Transverse colon (tissue), 4 donors: ENCODE data around the gene ZNF189. TPM values are rescaled to one million over a fixed set of nuclear protein-coding genes. Genes with fewer than 3 reads are reported as not detected.
A peak's percentile ranks its signal among the peaks of the same experiment; 100 is the strongest.

Source experiments
- DNase-seq: peaks from one replicate; pipeline ENCODE4 v3.0.0-alpha.2; 2019
- H3K27ac ChIP-seq, 4 donors: fragments of 200-600 bp; sonication (generic); 2 replicates each; pipeline ENCODE4 v1.5.1; 2016 to 2018; ENCODE audit warnings: inconsistent platforms in 4 of 4
- H3K27me3 ChIP-seq: fragments of 200-600 bp; sonication (generic); 2 replicates; pipeline ENCODE4 v1.5.1; 2017; ENCODE audit warnings: inconsistent platforms
- H3K36me3 ChIP-seq, 4 donors: fragments of 200-600 bp; sonication (generic); 2 replicates each; pipeline ENCODE4 v1.5.1; 2017 to 2019; ENCODE audit warnings: inconsistent platforms in 4 of 4
- H3K4me1 ChIP-seq, 4 donors: fragments of 200-600 bp; sonication (generic); 2 replicates each; pipeline ENCODE4 v1.5.1; 2017 to 2020; ENCODE audit warnings: inconsistent platforms in 4 of 4
- H3K4me3 ChIP-seq, 4 donors: fragments of 200-600 bp; sonication (generic); 1 replicate in 1 of 4; 2 replicates in 3 of 4; pipeline versions ENCODE4 v1.5.1 to v1.6.1; 2017 to 2019; ENCODE audit warnings: inconsistent platforms in 4 of 4
- H3K9me3 ChIP-seq, 2 donors: fragments of 200-600 bp; sonication (generic); 2 replicates each; pipeline ENCODE4 v1.5.1; 2017 to 2019; ENCODE audit warnings: inconsistent platforms in 2 of 2
- EP300 ChIP-seq: sonication (generic); formaldehyde crosslinking; IDR thresholded peaks from one replicate; pipeline ENCODE4 v1.6.1; 2017; ENCODE audit warnings: antibody characterized with exemption, low read depth
- POLR2A ChIP-seq: fragments of 450-650 bp; IDR thresholded peaks from one replicate; pipeline ENCODE4 v1.6.1; 2016; ENCODE audit warnings: antibody characterized with exemption, mild to moderate bottlenecking, moderate library complexity
- POLR2AphosphoS5 ChIP-seq, 3 donors: sonication (generic); formaldehyde crosslinking; IDR thresholded peaks; one replicate each; pipeline ENCODE4 v1.6.1; 2016; ENCODE audit warnings: antibody characterized with exemption in 3 of 3
- WGBS, 2 donors: methylation state at CpG; one replicate each; pipeline ENCODE4 v1.1.5; 2018; ENCODE audit warnings: low coverage in 1 of 2; 5-methylcytosine and 5-hydroxymethylcytosine counted together
- in situ Hi-C, 4 donors: fragments of 200-750 bp; cut with MboI; loops; one replicate each; pipeline versions ENCODE4 v1.15.0 to v1.15.1; 2017; ENCODE audit warnings: low sequenced_read_pairs in 3 of 4, low pct_ligation_motif_present in 1 of 4, low pct_unique_long_range_greater_than_20kb in 1 of 4
- intact Hi-C: fragments of 100-400 bp; cut with DNase I; formaldehyde crosslinking; loops from one replicate; pipeline ENCODE4 v1.15.1; 2023; ENCODE audit warnings: low total_unique reads
- total RNA-seq, 4 donors: library from RNA; depleted of rRNA; stranded (reverse); fragments of >200 nt; gene quantifications; one replicate each; pipeline ENCODE4 v1.1.0, GENCODE V29; 2016
- TF ChIP-seq, protein P1 (sequence below), 5 experiments: fragments of 200-600 bp in 3 of 5; fragments of 450-650 bp in 2 of 5; sonication (generic) in 3 of 5; IDR thresholded peaks; 1 replicate in 2 of 5; 2 replicates in 3 of 5; pipeline ENCODE4 v1.5.1; 2016 to 2017; ENCODE audit warnings: antibody characterized with exemption in 5 of 5, inconsistent platforms in 3 of 5, mild to moderate bottlenecking in 2 of 5, moderate library complexity in 1 of 5

Gene ZNF189
- total RNA-seq, 4 donors from 2014 or later, result 5.6 to 21.3 (median 13.4) TPM

DNA sequence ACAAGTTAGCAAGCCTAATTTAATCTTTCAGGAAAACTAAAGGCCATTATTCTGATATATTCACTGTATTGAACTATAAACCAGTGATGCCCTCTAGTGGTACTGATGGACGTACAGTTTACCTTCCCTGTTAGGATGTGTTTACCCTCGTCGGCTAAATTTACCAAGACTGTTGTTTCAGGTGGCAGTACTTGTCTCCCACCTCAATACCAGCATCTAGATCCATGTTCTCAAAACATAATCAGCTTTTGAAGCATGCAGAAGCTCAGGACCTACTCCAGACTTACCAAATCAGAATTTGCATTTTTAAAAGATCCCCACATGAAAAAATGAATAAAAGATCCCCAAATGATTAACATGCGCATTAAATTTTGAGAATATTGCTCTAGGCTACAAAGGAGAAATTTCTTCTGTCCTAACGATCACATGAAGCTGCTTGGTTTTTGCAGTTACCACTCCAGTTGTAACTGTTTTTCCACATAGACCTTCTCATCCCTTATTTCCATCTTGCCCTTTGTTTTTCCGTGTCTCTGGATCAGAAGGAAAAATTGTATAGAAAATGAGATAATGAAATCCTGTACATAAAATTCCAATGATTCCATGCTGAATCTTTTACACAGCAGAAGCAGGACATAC, 10.7 kb upstream of the ZNF189 start:
- no peak for TF ChIP-seq POLR2AphosphoS5 (IDR thresholded peaks at IDR 0.05)
- TF ChIP-seq, protein P1, sequence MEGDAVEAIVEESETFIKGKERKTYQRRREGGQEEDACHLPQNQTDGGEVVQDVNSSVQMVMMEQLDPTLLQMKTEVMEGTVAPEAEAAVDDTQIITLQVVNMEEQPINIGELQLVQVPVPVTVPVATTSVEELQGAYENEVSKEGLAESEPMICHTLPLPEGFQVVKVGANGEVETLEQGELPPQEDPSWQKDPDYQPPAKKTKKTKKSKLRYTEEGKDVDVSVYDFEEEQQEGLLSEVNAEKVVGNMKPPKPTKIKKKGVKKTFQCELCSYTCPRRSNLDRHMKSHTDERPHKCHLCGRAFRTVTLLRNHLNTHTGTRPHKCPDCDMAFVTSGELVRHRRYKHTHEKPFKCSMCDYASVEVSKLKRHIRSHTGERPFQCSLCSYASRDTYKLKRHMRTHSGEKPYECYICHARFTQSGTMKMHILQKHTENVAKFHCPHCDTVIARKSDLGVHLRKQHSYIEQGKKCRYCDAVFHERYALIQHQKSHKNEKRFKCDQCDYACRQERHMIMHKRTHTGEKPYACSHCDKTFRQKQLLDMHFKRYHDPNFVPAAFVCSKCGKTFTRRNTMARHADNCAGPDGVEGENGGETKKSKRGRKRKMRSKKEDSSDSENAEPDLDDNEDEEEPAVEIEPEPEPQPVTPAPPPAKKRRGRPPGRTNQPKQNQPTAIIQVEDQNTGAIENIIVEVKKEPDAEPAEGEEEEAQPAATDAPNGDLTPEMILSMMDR (IDR thresholded peaks at IDR 0.05), result peak; percentile 39 to 58 (median 44)
- DNase-seq, result no peak
- Histone ChIP-seq H3K27ac (no peak overlapping the region), H3K4me1 (peaks cover 0 to 3% (median 0%) of the 10 kb centered on the region in 4 donors), H3K27me3 (no peaks in the 10 kb centered on the region), H3K36me3 (peaks cover 0 to 20% (median 0%) of the 10 kb centered on the region in 4 donors), H3K4me3 (no peak overlapping the region), H3K9me3 (peaks cover 8 to 11% of the 10 kb centered on the region in 2 donors)
- in situ Hi-C loops, result no loop called here
- intact Hi-C loops, result no loop called here
- 52 to 67% methylated on average over 4 to 6 of the region's 6 CpGs for WGBS, 2 donors

DNA sequence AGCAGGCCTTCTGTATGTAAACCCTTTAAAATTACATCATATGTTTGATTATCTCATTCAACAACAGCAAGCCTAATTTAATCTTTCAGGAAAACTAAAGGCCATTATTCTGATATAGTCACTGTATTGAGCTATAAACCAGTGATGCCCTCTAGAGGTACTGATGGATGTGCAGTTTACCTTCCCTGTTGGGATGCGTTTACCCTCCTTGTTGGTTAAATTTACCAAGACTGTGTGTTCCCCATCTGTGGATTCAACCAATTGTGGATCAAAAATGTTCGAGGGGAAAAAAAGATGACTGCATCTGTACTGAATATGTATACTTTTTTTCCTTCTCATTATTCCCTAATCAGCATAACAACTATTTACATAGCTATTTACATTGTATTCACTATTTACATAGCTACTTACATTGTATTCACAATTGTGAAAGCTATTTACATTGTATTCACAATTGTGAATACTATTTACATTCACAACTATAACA, 10.1 kb upstream of the ZNF189 start:
- H3K27ac ChIP-seq, result no peak overlapping the region
- no peaks in the 10 kb centered on the region for H3K27me3 ChIP-seq
- in situ Hi-C loops, result no loop called here

DNA sequence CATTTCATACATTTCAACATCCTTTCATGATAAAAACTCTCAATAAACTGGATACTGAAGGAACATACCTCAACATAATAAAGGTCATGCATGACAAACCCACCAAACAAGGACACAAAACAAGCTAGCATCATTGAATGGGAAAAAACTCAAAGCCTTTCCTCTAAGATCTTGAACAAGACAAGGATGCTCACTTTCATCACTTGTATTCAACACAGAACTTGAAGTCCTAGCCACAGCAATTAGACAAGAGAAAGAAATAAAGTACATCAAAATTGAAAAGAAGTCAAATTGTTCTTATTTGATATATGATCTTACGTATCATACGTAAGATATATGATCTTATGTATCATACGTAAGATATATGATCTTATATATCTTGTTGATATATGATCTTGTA, 5.5 kb upstream of the ZNF189 start:
- 93 to 97% methylated on average over 3 of the region's 3 CpGs for whole genome bisulfite sequencing, 2 donors

More for the DNA sequence above, 10.1 kb upstream of the ZNF189 start:
- no peak overlapping the region for H3K4me3 ChIP-seq
- WGBS, 2 donors, result 76 to 78% methylated on average over 2 of the region's 2 CpGs
- H3K36me3 ChIP-seq, result peaks cover 0 to 20% (median 0%) of the 10 kb centered on the region in 4 donors
- H3K4me1 ChIP-seq, result peaks cover 0 to 3% (median 0%) of the 10 kb centered on the region in 4 donors
- peaks cover 8 to 11% of the 10 kb centered on the region in 2 donors for H3K9me3 ChIP-seq
- intact Hi-C loops, result no loop called here
- DNase-seq, result no peak
- TF ChIP-seq EP300 (no peak), POLR2AphosphoS5 (IDR thresholded peaks at IDR 0.05) (no peak), POLR2A (no peak)
- TF ChIP-seq, protein P1 (IDR thresholded peaks at IDR 0.05), result peak in 1 of 5 experiments; percentile 10

DNA sequence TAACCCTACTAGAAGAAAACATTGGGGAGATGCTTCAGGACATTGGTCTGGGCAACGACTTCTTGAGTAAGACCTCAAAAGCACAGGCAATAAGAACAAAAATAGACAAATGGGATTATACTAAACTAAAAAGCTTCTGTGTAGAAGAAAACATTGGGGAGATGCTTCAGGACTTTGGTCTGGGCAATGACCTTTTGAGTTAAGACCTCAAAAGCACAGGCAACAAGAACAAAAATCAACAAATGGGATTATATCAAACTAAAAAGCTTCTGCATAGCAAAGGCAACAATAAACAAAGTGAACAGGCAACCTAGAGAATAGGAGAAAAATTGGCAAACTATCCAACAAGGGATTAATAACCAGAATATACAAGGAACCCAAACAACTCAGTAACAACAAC, 4.0 kb upstream of the ZNF189 start:
- Histone ChIP-seq H3K4me1 (peaks cover under 1 to 31% (median 15%) of the 10 kb centered on the region in 4 donors), H3K27me3 (no peaks in the 10 kb centered on the region), H3K9me3 (no peaks in the 10 kb centered on the region), H3K27ac (no peak overlapping the region), H3K4me3 (no peak overlapping the region), H3K36me3 (peaks cover 0 to 16% (median 0%) of the 10 kb centered on the region in 4 donors)
- intact Hi-C loops, result no loop called here
- in situ Hi-C loops, result loop anchor here in 1 of 4 donors (10.0 kb wide), 1 partner anchor 140 kb away; the partner anchor contains the start of gene RNF20
- DNase-seq, result no peak
- TF ChIP-seq POLR2A, result no peak
- TF ChIP-seq POLR2AphosphoS5 (IDR thresholded peaks at IDR 0.05), result no peak
- TF ChIP-seq, protein P1 (IDR thresholded peaks at IDR 0.05), result no peak
- no peak for TF ChIP-seq EP300
- WGBS, 2 donors, result 80 to 94% methylated on average over 1 of the region's 1 CpG

More for the DNA sequence above, 5.5 kb upstream of the ZNF189 start:
- no peak for DNase-seq
- in situ Hi-C loops (loop anchor here in 1 of 4 donors (10.0 kb wide), 1 partner anchor 142 kb away; the partner anchor contains the start of gene RNF20), intact Hi-C loops (no loop called here)
- H3K9me3 ChIP-seq, result no peaks in the 10 kb centered on the region
- no peak overlapping the region for H3K27ac ChIP-seq
- TF ChIP-seq, protein P1 (IDR thresholded peaks at IDR 0.05), result no peak
- peaks cover 0 to 27% (median 11%) of the 10 kb centered on the region in 4 donors for H3K4me1 ChIP-seq
- H3K4me3 ChIP-seq, result no peak overlapping the region
- H3K27me3 ChIP-seq, result no peaks in the 10 kb centered on the region
- H3K36me3 ChIP-seq, result peaks cover 0 to 20% (median 0%) of the 10 kb centered on the region in 4 donors
